22Rv1 (cell line): ENCODE results near the gene ABO.
"Not testable (repeated sequence)": the region's sequence is repeated elsewhere in the genome, so short reads cannot be mapped to it uniquely, and the experiment has no call there.

Experiments used
- ZFX ChIP-seq: fragments of 450-650 bp; IDR thresholded peaks from 2 replicates; pipeline ENCODE4 v1.6.1; 2017; ENCODE audit warnings: antibody characterized with exemption, borderline replicate concordance
- TF ChIP-seq, protein P1 (sequence below): fragments of 450-650 bp; IDR thresholded peaks from 2 replicates; pipeline ENCODE4 v1.5.1; 2017; ENCODE audit warnings: mild to moderate bottlenecking

- TF ChIP-seq, protein P1, sequence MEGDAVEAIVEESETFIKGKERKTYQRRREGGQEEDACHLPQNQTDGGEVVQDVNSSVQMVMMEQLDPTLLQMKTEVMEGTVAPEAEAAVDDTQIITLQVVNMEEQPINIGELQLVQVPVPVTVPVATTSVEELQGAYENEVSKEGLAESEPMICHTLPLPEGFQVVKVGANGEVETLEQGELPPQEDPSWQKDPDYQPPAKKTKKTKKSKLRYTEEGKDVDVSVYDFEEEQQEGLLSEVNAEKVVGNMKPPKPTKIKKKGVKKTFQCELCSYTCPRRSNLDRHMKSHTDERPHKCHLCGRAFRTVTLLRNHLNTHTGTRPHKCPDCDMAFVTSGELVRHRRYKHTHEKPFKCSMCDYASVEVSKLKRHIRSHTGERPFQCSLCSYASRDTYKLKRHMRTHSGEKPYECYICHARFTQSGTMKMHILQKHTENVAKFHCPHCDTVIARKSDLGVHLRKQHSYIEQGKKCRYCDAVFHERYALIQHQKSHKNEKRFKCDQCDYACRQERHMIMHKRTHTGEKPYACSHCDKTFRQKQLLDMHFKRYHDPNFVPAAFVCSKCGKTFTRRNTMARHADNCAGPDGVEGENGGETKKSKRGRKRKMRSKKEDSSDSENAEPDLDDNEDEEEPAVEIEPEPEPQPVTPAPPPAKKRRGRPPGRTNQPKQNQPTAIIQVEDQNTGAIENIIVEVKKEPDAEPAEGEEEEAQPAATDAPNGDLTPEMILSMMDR = not testable (repeated sequence)
- not testable (repeated sequence) for TF ChIP-seq ZFX
Observed at GRCh38 chr9:133208171-133208879, 66.7 kb downstream of the ABO start.
